GM18858 (cell line): ENCODE measurements around the gene MYLK4.
"Not testable (repeated sequence)": the region's sequence is repeated elsewhere in the genome, so short reads cannot be mapped to it uniquely, and the experiment has no call there.

Source experiments
- ATAC-seq: cut with Tn5 transposase; IDR thresholded peaks from one replicate; pipeline ENCODE4 v1.9.1; 2021; ENCODE audit not compliant: unreplicated experiment

Gene MYLK4

DNA sequence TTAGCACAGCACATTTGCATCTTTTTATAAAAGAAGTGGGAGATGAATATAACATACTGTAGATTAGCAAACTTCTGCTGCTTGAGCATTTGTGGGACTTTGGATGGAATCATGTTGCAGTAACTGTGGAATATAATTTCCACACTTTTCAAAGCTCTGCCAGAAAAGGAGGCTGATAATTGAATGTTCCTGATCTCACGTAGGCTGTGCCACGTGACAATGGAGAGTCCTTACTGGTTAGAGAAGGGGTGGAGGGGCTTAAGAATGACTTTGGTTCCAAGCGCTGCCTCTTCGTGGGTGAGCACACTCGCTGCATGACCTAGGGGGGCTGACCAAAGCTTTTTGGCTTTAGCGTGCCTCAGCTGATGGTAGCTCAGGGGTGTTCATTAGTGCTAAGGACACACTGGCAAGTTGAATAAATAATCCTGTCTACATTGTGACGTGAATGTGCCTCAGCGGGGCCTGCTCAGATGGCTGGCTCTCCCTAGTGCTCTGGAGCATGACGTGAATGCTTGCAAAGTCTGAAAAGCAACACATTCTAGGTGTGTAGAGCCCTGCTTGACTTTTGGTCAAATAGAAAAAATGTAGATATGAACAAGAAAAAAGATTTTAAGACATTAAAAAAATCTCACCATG, 29.5 kb upstream of the MYLK4 start:
- ATAC-seq, result no peak

DNA sequence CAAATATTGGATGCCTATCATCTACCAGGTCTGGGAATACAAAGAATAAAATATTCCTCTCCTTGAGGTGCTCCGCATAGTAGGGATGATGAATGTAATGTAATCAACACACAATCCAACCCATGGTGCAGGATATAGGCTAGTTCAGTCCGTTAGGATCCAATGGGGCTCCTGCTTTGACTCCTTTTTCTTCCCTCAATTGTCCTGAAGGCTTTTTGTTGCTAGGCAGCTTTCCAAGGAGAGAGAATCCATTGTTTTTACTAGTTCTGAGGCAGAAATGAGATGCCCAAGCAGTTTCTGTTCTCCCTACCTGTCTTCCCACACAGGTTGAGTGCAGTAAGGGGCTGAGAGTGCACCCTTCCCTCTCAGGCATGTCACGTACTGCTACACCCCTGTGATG, 26.5 kb upstream of the MYLK4 start:
- ATAC-seq, result no peak

DNA sequence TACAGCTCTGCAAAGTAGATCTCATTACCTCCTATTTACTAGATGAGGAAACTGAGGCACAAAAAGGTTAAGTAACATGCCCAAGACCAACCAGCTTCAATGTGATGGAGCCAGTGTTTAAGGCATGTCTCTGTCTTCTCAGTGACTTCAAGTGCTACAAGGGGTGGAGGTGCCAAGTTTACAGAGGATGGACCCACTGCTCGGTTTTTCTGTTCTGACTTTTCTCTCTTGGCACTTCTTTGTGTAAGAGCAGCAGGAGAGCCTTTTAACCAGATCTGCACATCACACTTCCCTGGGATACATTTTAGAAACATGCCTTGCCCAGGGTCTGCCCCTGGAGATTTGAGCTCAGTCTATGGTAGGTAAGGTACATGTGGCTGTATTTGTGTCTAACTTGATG, 24.3 kb upstream of the MYLK4 start:
- no peak for ATAC-seq

DNA sequence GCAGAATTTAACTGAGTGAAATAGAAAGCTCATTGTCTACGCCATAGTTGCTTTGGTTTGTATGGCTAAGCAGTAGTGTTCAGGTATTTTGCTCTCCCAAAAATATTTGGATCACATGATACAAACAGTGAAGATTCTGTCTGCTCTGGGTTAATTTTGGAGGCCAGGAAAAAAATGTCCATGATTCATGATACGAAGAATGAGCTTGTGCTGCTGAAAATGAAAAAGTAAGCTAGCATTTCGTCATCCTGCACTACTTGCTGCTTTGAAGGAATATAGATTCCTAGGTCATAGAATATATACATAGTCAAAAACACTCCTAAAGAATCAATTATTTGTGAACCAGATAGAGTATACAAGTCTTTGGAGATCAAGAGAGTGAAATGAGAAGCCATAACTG, 22.7 kb upstream of the MYLK4 start:
- ATAC-seq, result no peak

DNA sequence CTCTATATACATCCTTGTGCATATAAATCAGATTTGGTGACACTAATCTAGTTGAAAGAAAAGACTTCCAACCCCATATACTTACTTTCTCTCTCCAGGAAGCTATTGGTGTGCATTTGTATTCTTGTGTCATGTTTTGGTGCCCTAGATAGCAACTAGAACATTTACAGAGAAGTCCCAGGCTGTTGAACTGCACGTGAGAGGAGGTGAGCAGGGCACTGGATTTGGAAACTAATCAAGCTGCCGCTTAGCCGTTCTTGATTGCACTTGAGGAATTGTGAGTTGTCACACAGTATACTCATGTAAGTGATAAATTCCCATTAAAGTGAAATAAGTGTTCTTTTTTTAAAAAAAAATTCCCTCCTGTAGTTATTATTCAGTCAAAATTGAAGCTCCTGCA, 22.1 kb upstream of the MYLK4 start:
- ATAC-seq, result no peak

DNA sequence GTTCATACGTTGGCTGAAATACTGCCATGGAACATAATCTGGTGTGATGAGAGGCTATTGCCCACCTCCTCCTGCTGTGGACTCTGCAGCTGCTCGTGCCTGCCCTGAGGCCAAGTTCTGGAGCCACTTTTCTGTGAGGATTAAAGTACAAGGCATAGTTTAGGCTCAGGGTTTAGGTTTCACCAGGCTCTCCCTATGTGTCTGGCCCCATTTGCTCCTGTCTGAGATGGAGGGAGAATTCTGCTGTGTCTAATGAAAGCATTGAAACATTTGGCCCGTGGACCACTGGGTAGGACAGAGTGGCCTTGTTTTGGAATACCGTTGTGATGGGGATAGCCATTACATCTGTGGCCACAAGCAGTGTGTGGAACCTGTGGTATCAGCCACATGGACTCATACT, 20.4 kb upstream of the MYLK4 start:
- ATAC-seq, result no peak

DNA sequence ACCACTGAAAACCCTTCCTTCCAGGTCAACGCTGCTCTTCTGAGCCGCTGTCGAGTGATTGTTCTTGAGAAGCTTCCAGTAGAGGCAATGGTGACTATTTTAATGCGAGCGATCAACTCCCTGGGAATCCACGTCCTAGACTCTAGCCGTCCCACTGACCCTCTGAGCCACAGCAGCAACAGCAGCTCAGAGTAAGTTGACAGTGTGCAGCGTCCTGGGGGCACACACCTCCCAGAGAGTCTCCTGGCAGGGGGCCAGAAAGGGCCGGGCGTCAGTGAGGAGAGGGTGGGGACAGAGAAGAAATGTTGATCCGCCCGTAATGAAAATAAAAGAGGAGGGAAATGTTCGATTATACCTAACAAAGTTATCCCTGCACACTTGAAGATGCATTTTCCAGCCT, 19.4 kb upstream of the MYLK4 start:
- ATAC-seq, result no peak

DNA sequence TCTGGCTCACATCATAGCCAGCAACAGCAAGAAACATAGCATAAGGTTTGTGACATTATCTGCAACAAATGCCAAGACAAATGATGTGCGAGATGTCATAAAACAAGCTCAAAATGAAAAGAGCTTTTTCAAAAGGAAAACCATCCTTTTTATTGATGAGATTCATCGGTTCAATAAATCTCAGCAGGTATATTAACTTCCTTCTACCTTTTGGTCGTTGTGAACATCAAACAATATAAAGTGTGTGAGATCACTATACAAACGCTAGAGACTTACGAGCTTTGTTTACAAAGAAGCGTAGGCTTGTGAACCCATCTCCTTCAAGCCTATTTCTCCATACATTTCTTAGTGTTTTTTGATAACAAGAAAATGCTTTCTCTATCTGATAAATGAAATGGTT, 18.0 kb upstream of the MYLK4 start:
- no peak for ATAC-seq

DNA sequence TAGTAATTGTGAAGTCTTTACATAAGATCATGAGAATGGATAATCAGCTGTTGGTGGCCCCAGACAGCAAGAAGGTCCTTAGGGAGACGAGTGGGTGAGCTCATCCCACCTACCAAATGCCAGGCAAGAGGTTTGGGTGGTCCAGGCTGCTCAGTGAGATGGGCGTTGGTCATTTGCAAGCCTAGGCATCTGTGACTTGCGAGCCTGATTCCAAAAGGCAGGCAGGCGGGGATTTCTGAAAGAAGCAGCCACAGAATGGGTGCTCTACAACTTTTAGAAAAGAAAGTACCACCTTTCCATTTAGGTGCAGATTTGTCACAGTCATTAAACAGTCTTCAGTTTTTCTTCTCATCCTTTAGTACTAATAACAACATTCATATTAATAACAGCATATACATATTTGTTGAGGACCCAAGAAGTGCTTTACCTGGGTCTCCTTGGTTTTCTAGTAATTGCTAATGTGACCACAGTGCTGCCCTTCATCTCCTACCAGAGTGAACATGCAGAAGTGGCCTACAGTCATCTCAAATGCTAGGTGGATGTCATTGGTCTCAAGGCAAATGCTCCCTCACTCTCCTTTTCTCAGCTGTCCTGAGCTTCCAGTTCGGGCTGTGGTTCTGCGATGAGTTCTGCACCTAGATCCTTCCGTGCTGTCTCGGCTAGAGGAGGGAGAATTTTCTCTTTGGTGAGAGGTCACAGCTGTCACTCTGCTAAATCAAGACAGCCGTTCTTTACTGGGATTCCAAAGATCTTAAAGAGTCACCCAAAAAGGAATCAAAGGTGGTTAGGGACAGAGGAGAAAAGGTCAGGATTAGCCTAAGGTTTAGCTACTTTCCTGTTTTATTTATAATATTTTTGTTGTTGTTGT, 17.2 kb upstream of the MYLK4 start:
- ATAC-seq, result no peak

DNA sequence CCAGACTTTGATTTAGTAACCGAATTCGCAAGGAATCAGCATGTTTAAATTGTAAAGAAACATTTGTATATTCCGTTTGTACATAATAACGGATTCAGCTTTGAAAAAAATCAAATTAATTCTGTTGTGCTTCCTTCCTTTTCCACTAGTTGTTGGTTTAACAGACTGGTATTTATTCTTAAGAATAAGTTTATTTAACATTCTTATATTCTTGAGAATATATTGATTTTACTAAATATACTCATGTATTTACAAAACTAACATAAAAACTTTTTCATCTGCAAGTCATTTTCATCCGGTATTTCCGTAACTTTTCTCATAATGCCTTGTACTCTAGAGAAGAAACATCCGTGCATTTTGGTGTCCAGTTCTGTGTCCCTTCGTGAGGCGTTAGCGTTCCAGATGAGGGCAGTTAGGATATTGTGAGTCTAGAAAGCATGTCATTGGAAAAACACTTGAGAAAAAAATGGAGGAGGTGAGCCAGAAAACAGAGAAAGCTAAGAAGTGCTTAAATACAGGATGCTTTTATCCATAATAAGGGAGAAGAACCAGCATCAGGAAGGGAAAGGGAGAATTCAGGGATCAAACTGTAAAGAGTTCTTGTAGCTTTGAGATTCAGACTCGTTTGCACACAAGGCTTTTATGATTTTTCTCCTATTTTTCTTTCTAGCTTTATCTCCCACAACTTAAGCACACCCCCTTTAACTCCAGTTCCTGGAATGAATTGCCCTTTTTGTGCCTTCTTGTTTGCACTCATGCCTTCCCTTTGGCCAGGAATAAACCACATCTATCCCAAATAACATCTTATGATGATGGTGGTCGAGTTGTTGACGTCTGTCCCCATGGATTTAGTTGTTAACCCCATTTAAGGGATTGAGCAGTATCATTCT, 16.3 kb upstream of the MYLK4 start:
- ATAC-seq, result no peak

DNA sequence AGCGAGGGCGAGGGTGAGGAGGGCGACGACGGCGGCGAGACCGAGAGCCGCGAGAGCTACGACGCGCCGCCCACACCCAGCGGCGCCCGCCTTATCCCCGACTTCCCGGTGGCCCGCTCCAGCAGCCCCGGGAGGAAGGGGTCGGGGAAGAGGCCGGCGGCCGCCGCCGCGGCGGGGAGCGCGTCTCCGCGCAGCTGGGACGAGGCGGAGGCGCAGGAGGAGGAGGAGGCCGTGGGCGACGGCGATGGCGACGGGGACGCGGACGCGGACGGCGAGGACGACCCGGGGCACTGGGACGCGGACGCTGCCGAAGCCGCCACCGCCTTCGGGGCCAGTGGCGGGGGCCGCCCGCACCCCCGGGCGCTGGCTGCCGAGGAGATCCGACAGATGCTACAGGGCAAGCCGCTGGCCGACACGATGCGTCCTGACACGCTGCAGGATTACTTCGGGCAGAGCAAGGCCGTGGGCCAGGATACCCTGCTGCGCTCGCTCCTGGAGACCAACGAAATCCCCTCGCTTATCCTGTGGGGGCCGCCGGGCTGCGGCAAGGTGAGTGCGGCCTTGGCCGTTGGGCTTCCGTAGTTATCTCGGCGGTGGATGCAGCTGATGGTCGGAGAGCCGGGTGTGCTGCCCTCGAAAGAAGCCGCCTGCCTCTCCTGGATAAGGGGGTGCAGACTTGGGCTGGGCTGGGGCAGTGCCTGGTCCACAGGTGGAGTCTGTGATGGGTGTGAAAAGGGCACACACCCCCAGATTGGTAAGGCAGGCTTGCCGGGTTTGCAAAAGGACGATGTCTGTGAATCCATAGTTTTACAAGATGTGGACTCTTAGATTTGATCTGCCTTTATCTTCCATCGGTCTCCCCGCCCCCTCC, 15.4 kb upstream of the MYLK4 start:
- peak; percentile 15 for ATAC-seq

DNA sequence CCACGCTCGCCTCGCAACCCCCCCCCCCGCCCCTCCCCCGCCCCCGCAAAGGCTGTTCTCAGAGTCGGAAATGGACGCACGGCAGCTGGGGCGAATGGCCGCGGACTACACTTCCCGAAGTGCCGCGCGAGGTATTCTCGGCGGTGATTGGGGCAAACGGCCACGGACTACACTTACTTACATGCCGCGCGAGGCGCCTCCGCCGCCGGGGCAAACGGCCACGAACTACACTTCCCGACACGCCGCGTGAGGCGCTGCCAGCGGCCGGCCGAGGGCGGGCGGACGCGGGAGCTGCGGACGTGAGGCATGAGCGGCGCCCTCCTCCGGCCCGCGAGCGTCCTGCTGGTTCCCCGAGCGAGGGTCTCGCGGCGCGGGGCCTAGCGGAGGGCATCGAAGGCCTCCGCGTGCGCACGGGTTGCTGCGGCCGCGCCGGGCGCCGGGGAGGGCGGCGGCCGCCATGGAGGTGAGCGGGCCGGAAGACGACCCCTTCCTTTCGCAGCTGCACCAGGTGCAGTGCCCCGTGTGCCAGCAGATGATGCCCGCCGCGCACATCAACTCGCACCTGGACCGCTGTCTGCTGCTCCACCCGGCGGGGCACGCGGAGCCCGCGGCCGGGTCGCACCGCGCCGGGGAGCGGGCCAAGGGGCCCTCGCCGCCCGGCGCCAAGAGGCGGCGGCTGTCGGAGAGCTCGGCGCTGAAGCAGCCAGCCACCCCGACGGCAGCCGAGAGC, 14.6 kb upstream of the MYLK4 start, which contains the start of gene WRNIP1:
WRNIP1 (plus strand) TSS at position 228 of the 730 bp plus-strand sequence; CDS start at position 458, 230 bp downstream.
- peak; percentile 81 for ATAC-seq

DNA sequence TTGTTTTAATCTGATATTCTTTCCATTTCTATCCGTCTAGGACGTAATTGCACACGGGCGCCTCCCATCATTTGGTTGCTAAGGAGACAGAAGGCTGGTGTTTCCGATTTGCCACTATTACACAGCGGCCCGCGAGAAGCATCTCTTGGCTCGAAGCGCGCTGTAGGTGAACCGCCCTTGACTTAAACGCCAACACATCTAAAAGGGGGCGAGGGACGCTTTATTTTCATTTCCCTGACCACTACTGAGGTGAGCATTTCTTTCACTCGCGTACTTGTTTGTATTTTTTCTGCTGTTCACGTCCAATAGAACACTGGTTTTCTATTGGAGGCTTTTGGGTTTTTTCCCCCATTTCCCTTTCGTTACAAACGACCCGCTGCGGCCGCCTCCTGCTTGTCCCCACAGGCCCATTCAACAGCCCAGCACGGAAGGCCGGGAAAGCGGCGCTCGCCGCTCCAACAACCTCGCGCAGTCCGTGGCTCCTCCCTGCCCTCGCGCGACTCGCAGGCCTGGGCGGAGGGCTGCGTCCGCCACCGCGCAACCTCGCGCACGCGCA, 14.0 kb upstream of the MYLK4 start:
- ATAC-seq, result peak; percentile 29

DNA sequence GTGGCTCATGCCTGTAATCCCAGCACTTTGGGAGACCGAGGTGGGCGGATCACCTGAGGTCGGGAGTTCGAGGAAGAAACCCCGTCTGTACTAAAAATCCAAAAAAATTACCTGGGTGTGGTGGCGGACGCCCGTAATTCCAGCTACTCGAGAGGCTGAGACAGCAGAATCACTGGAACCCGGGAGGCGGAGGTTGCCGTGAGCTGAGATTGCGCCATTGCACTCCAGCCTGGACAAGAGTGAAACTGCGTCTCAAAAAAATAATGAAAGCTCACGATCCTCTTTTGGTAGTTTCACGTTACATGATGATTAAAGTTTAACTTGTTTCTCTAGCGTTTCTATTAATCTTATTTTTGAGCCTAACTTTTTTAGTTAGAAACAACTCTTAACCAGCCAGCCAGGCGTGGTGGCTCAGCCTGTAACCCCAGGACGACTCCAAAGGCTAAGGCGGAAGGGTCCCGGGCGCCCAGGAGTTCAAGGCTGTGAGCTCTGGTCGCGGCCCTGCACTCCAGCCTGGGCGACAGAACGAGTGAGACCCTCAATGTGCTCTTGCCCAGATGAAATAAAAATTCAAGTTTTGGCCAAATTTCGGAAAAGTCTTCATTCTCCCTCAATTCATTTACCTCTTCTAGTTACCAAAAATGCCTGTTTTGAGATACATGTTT, 13.3 kb upstream of the MYLK4 start:
- no peak for ATAC-seq

DNA sequence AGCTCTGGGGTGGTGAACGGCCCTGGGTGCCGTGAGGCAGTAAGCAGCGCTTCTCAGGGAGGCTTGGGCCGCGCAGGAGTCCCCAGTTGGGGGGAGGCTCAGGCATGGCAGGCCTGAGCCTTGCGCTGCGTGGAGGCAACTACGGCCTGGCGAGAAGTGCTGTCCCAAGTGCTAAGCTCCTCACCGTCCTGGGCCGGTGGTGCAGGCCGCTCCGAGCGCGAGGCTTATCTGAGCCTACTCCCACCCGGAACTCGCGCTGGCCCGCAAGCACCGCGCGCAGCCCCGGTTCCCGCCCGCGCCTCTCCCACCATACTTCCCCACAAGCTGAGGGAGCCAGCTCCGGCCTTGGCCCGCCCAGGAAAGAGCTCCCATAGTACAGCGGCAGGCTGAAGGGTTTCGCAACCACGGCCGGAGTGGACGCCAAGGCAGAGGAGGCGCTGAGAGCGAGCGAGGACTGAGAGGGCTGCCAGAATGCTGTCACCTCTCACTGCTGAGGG, 12.7 kb upstream of the MYLK4 start:
- no peak for ATAC-seq

DNA sequence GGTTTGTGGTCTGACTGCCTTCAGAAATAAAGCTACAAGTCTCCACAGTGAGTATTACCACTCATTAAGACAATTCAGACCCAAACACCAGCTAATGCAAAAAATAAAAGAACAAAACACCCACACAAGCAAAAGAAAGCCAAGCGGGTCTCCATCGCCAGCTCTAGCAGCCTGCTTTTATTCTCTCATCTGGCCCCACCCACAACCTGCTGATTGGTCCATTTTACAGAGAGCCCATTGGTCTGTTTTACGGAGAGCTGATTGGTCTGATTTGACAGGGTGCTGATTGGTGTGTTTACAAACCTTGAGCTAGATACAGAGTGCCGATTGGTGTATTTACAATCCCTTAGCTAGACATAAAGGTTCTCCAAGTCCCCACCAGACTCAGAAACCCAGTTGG, 12.1 kb upstream of the MYLK4 start:
- ATAC-seq, result not testable (repeated sequence)

DNA sequence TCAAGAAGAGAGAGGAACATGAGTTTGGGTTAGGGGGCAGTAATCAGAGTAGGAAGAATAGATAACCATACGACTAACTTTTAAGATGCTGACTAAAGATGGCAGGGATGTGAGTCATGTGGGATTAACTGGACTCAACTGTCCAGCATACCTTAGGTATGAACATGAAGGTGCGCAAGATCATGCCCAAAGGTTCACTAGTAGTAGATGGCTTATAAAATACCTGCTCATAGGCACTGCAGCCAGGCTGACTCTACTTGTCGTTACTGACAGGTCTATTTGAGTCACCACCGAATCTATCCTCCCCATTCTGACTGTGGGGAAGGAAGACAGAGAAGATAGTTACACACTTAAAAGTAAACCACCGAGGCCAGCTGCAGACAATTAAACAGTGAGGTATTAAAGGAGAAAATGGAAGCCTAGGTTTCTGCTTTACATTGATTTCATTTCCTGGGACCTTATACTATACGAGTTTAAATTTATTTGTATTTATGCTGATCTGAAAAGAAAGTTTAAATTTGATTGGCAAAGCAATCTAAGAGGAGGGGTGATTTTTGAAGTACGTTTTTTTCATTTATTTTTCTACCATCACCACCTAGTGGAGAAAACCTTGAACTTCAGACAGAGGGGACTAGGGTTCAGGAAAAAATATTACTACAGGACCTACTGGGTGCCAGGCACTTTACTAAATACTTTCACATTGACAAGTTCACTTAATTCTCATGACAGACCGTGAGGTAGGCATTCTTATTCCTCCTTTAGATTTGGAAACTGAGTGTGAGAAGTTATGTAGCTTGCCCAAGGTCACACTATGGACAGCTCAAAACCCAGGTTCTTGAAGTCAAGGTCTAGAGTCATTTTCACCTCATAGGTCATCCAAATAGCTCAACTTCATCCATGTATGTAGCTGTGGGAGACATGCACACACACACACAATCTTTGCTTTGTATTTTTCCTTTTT, 10.4 kb upstream of the MYLK4 start:
- ATAC-seq, result no peak

DNA sequence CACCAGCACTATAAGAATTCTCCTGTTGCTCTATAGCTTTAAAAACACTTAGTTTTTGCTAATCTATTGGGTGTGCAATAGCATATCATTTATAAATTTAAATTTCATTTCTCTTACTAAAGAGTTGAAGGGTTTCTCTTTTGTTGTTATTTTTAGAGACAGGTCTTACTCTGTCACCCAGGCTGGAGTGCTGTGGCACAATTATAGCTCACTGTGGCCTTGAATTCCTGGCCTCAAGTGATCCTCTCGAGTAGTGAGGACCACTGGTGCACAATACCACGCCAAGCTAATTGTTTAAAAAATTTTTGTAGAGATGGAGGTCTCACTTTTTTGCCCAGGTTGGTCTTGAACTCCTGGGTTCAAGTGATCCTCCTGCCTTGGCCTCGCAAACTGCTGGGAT, 8.3 kb upstream of the MYLK4 start:
- ATAC-seq, result no peak
